Sigmoid colon (tissue), 7 donors: ENCODE results near the gene MRPL12. TPM values are rescaled to one million over a fixed set of nuclear protein-coding genes. Genes with fewer than 3 reads are reported as not detected.
A peak's percentile ranks its signal among the peaks of the same experiment; 100 is the strongest.
"Not testable (repeated sequence)": the region's sequence is repeated elsewhere in the genome, so short reads cannot be mapped to it uniquely, and the experiment has no call there.

ENCODE experiments used
- DNase-seq: peaks from one replicate; pipeline ENCODE4 v3.0.0-alpha.2; 2019
- H3K27ac ChIP-seq, 4 donors: fragments of 200-600 bp; sonication (generic); one replicate each; pipeline ENCODE4 v1.5.1; 2016 to 2019; ENCODE audit warnings: mild to moderate bottlenecking in 1 of 4
- H3K27me3 ChIP-seq, 3 donors: fragments of 200-600 bp; sonication (generic); one replicate each; pipeline ENCODE4 v1.5.1; 2019; ENCODE audit warnings: mild to moderate bottlenecking in 1 of 3
- H3K36me3 ChIP-seq, 4 donors: fragments of 200-600 bp; sonication (generic); one replicate each; pipeline ENCODE4 v1.5.1; 2016 to 2019
- H3K4me1 ChIP-seq, 4 donors: fragments of 200-600 bp; sonication (generic); one replicate each; pipeline ENCODE4 v1.5.1; 2017 to 2019
- H3K4me3 ChIP-seq, 4 donors: fragments of 200-600 bp; sonication (generic); one replicate each; pipeline ENCODE4 v1.5.1; 2017 to 2019; ENCODE audit warnings: mild to moderate bottlenecking in 2 of 4, moderate library complexity in 1 of 4
- H3K9me3 ChIP-seq, 4 donors: fragments of 200-600 bp in 3 of 4; sonication (generic) in 3 of 4; one replicate each; pipeline versions ENCODE4 v1.5.1 to v1.6.1; 2013 to 2019
- CTCF ChIP-seq, 4 experiments: fragments of 450-650 bp in 3 of 4; fragments of 200-600 bp in 1 of 4; IDR thresholded peaks; one replicate each; pipeline ENCODE4 v1.5.1; 2016 to 2019; ENCODE audit warnings: antibody characterized with exemption in 4 of 4, mild to moderate bottlenecking in 3 of 4, moderate library complexity in 2 of 4
- EP300 ChIP-seq, 4 donors: sonication (generic); formaldehyde crosslinking; IDR thresholded peaks; one replicate each; pipeline ENCODE4 v1.6.1; 2017; ENCODE audit warnings: antibody characterized with exemption in 4 of 4
- POLR2A ChIP-seq, 2 donors: fragments of 450-650 bp; IDR thresholded peaks; one replicate each; pipeline ENCODE4 v1.6.1; 2016; ENCODE audit warnings: antibody characterized with exemption in 2 of 2, mild to moderate bottlenecking in 2 of 2, moderate library complexity in 2 of 2
- POLR2AphosphoS5 ChIP-seq, 4 donors: sonication (generic); formaldehyde crosslinking; IDR thresholded peaks; one replicate each; pipeline ENCODE4 v1.6.1; 2017; ENCODE audit warnings: antibody characterized with exemption in 4 of 4
- WGBS, 2 donors: extraction: QIAGEN DNeasy Blood & Tissue Kit; methylation state at CpG; one replicate each; pipeline ENCODE4 v1.1.7; 2013; 5-methylcytosine and 5-hydroxymethylcytosine counted together
- intact Hi-C: fragments of 100-400 bp; cut with DNase I; formaldehyde crosslinking; loops from one replicate; pipeline ENCODE4 v1.15.1; 2023
- polyA plus RNA-seq, 3 donors: library from polyadenylated mRNA; stranded (reverse); fragments of 200-250 nt; gene quantifications; one replicate each; pipeline ENCODE4 v1.2.3, GENCODE V29; 2013
- total RNA-seq, 4 donors: library from RNA; depleted of rRNA; stranded (reverse); fragments of >200 nt; gene quantifications; one replicate each; pipeline ENCODE4 v1.1.0, GENCODE V29; 2016
- donor health status: healthy with polysubstance abuse.
- donor health status: Bipolar disorder and iron deficiency.
- donor health status: healthy.

The MRPL12 gene
- total and polyA plus RNA-seq, 7 donors: 31.0 to 258 (median 56.4) TPM

DNA sequence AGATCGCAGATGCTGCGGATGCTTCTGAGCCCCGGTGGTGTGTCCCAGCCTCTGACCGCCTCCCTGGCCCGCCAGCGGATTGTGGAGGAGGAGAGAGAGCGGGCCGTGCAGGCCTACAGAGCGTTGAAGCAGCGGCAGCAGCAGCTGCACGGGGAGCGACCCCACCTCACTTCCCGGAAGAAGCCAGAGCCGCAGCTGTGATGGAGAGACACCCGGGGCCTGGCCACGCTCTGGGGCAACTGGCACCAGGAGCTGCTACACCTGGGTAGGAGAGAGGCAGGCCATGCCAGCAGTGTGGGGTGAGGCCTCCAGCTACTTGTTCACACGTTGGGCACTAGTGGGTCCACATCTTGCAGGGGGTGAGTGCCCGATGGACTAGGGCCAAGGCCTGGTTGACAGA is 30.7 kb upstream of the MRPL12 start:
- peaks cover 9 to 56% (median 29%) of the 10 kb centered on the region in 4 donors for H3K36me3 ChIP-seq
- WGBS, 2 donors: 89 to 90% methylated on average over 18 of the region's 18 CpGs

GRCh38 chr17:81672954-81673353 is 30.2 kb upstream of the MRPL12 start:
- Histone ChIP-seq H3K9me3 (no peaks in the 10 kb centered on the region), H3K4me3 (no peak overlapping the region), H3K27ac (no peak overlapping the region), H3K27me3 (no peaks in the 10 kb centered on the region), H3K36me3 (peaks cover 9 to 56% (median 29%) of the 10 kb centered on the region in 4 donors), H3K4me1 (peaks cover 0 to 5% (median 4%) of the 10 kb centered on the region in 4 donors)
- DNase-seq: no peak
- TF ChIP-seq POLR2AphosphoS5 (IDR thresholded peaks at IDR 0.05): no peak
- no peak for TF ChIP-seq EP300 (IDR thresholded peaks at IDR 0.05)
- no peak for TF ChIP-seq POLR2A (IDR thresholded peaks at IDR 0.05)
- no peak for TF ChIP-seq CTCF (IDR thresholded peaks at IDR 0.05)
- WGBS, 2 donors: 92 to 96% methylated on average over 16 of the region's 16 CpGs
- intact Hi-C loops: no loop called here

More for the DNA sequence above, 30.7 kb upstream of the MRPL12 start:
- no peaks in the 10 kb centered on the region for H3K27me3 ChIP-seq
- H3K9me3 ChIP-seq: no peaks in the 10 kb centered on the region
- intact Hi-C loops: no loop called here
- TF ChIP-seq POLR2AphosphoS5 (IDR thresholded peaks at IDR 0.05): no peak
- TF ChIP-seq POLR2A (IDR thresholded peaks at IDR 0.05): no peak
- TF ChIP-seq EP300 (IDR thresholded peaks at IDR 0.05): no peak
- no peak for TF ChIP-seq CTCF (IDR thresholded peaks at IDR 0.05)
- no peak overlapping the region for H3K27ac ChIP-seq
- H3K4me3 ChIP-seq: no peak overlapping the region
- H3K4me1 ChIP-seq: peaks cover 0 to 9% (median 8%) of the 10 kb centered on the region in 4 donors
- DNase-seq: no peak

DNA sequence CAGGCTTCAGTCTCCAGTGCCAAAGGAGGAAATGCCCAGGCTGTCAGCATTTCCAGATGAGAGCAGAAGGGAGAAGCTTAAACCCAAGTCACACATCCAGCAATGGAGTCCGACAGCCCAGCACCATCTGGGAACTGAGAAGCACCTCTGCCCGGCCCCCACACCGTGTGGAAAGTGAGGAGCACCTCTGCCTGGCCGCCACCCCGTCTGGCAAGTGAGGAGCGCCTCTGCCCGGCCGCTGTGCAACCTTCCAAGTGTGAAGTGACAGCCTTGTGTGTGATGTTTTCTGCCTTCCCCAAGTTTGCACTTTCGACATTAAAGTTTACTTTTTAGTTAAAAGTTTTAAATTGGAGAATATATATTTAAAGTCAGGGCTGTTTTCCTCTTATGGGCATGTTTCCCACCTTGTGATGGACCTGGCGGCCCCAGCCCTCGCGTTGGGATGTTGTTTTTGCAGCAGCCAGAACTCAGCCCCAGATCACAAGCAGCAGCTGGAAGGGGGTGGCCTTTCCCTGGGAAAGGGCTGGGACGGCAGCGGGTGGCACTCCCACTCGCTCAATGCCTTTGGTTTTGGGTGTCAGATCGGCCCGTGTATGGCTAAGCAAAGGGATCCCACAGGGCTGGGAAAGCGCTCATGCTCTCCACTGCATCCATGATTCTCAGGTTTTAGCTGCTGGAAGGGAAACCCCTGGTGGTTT is 29.5 kb upstream of the MRPL12 start:
- TF ChIP-seq POLR2AphosphoS5 (IDR thresholded peaks at IDR 0.05) (no peak), EP300 (IDR thresholded peaks at IDR 0.05) (no peak), POLR2A (IDR thresholded peaks at IDR 0.05) (no peak), CTCF (IDR thresholded peaks at IDR 0.05) (no peak)
- no peaks in the 10 kb centered on the region for H3K27me3 ChIP-seq
- H3K36me3 ChIP-seq: peaks cover 9 to 56% (median 29%) of the 10 kb centered on the region in 4 donors
- H3K9me3 ChIP-seq: no peaks in the 10 kb centered on the region
- H3K4me3 ChIP-seq: no peak overlapping the region
- intact Hi-C loops: no loop called here
- H3K27ac ChIP-seq: no peak overlapping the region
- no peaks in the 10 kb centered on the region for H3K4me1 ChIP-seq
- no peak for DNase-seq
- WGBS, 2 donors: 86 to 91% methylated on average over 18 of the region's 18 CpGs

DNA sequence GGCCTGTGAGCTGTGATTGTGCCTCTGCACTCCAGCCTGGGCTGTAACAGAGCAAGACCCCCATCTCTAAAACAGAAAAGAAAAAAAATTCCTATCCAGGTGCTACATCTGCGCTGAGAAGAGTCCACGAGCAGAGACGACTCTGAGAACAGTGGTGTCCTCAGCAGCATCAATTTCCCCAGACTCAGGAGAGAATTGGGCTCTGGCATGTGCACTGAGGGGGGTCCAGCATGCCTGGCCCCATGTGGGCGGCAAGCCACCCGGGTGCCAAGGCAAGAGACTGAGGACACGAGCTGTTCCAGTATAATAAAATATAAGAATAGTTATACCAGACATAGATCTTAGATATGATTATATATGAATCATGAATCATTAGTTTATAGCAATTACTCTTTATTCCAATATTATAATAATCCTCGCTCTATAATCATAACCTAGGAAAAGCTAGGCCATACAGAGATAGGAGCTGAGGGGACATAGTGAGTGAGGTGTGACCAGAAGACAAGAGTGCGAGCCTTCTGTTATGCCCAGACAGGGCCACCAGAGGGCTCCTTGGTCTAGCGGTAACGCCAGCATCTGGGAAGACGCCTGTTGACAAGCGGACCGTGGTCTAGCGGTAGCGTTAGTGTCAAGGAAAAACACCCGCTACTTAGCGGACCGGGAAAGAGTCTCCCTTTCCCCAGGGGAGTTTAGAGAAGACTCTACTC is 27.5 kb upstream of the MRPL12 start:
- H3K9me3 ChIP-seq, H3K27ac ChIP-seq, H3K4me3 ChIP-seq, H3K27me3 ChIP-seq, DNase-seq, intact Hi-C loops, H3K4me1 ChIP-seq: not testable (repeated sequence)
- H3K36me3 ChIP-seq: peaks cover 9 to 46% (median 22%) of the 10 kb centered on the region in 4 donors
- WGBS, 2 donors: 41 to 50% methylated on average over 18 of the region's 18 CpGs
- peak in 3 of 4 experiments; percentile 53 to 72 (median 58) for TF ChIP-seq CTCF (IDR thresholded peaks at IDR 0.05)
